GM19035 (cell line): ENCODE results near the gene SORCS2.

ENCODE experiments used
- ATAC-seq: cut with Tn5 transposase; IDR thresholded peaks from one replicate; pipeline ENCODE4 v1.9.1; 2021; ENCODE audit not compliant: unreplicated experiment

Gene SORCS2

DNA sequence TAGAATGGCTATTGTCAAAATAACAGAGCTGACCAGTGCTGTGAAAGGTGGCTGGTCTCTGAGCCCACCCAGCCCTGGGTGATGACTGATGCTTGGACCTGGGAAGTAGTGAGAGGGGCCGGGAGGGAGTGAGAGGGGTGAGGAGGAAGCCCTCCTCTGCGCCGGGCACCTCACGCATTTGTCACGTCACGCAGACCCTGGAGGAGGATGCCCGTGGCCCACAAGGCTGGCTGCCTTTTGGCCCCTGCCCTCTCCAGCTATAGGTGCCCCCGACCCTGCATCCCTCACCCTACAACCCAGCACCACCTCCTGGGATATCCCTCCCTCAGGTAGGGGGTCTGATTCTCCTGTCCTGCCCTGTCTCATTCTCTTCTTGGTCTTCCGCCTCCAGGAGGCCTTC, 539.9 kb downstream of the SORCS2 start:
- ATAC-seq: no peak

DNA sequence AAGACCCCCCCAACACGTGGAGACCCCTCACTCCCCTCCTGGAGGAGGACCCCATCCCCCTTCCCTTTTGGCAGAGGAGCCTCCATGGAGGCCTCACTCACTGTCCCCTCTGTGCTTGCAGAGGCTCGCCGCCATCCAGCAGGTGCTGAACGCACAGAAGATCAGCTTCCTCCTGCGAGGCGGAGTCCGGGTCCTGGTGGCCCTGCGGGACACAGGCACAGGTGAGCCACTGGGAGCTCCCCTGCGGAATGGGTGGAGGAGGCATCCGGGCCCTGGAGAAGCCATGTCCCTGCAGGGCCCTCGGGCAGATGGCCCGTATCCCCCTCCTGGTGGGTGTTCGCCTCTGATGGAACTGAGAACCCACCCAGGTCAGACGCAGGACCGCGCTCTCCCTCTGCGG, 540.9 kb downstream of the SORCS2 start:
- no peak for ATAC-seq

DNA sequence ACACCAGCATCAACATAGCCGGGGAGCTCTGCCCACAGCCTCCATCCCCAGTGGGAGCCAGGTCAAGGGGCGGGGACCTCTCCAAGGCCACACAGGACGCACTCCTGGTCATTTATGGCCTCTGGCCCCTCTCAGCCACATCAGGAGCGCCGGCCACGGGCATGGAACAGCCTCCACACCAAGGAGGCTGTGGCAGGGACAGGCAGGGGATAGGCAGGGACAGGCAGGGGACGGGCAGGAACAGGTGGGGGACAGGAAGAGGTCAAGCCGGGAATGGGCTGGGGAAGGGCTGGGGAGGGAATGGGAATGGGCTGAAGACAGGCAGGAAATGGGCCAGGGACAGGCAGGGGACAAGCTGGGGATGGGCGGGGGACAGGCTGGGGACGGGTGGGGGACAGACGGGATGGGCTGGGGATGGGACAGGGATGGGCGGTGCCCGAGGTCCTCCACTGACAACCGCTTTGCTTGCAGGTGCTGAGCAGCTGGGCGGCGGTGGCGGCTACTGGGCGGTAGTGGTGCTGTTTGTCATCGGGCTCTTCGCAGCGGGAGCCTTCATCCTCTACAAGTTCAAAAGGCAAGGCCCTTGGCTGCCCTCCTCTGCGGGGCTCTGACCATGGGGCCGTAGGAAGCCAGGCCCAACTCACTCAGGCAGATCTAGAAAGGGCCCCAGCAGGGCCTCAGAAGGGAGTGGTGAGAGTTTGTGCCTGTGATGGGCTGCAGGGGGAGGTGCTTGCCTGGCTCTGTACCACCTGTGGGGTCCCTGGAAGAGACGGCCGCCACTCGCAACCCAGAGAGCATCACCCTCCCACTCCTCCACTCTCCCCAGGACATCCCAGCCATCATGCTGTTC, 541.7 kb downstream of the SORCS2 start:
- ATAC-seq: no peak

DNA sequence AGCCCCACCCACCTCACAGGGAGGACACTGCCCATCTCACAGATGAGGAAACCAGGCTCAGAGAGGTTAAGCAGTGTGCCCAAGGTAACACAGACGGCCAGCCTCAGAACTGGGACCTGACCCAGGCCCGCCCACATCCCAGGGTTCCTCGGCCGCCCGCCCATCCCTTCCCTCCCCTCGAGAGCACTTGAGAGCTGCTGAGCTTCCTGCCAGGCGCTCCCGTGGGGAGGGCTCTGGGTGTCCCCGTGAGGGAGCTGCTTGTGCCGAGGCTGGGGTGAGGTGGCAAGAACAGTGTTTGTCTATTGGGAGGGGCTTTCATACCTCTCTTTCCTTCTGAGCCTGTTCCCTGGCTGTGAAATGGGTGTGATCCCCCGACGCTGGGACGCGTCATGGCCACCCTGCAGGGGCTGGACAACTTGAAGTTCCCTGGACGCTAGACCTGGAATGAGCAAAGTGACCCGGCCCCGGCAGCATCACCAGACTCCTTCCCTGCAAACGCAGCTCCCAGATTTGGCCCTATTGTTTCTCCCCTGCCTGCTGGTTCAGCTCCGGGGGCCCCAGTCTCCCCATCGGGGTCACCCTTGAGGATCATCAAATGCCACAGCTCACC, 542.4 kb downstream of the SORCS2 start:
- no peak for ATAC-seq

DNA sequence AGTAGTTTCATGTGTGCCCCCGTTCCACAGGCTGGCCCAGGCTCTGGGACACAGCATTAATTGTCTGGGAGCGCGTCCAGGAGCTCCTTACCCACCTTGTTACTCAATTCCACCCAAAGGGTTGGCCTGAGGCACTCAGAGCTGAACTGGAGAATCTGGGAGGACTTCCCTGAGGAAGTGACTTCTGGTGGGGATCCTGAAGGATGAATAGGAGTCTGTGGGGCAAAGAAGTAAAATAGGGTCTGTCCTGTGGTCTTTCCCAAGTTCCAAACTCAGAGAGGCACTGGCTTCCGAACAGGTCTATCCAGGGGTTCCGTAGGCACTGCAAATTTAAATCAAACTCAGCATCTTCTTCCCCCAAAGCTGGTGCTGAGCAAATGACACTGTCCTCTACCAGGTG, 543.1 kb downstream of the SORCS2 start:
- no peak for ATAC-seq

DNA sequence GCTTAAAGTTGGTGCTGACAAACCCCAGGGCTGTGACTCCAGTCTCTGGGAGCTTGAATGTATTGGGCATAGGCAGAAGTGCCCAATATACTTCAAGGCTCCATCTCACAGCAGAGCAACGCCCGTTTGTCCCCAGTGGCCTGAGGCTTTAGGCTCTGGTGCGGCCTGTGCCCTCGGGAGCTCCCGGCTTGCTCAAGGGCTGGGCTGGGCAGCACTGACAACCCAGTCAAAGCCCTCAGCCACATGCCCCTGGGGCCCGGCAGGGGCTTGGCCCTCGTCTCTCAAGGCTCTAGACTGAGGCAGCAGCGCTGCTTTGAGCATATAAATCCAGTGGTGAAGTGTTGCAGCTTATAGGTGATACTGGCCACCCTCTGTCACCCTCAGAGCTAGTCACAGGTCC, 543.6 kb downstream of the SORCS2 start:
- no peak for ATAC-seq

DNA sequence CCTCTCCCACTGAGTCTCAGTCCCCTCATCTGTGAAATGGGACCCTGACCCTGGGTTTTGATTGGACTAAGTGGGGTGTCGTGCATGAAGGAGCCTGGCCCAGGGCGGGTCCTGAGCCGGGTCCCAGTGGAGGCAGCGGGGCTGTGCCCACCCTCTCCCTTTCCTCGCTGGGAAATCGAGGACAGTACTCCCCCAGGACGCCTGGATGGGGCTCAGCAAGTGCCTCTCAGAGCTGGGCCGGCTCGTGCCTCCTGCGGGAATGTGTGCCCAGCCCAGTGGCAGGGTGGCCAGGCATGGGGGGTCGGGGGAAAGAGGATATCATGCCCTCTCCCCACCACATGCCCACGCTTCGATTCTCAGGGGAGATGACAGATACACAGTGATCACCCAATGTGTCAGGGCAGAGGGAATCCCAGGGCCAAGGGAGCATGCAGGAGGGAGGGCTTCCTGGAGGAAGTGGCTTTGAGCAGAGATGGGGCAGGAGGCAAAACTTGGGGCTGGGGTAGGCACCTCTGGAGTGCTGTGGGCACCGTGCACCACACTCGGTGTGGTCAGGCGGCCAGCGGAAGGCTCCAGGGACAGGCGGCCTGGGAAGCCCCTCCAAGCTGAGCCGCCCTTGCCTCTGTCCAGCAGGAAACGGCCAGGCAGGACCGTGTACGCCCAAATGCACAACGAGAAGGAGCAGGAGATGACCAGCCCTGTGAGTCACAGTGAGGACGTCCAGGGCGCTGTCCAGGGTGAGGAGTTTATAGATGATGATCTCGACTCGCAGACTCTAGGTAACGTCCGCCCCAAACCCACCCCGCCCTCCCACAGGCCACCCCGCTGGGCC, 544.3 kb downstream of the SORCS2 start:
- no peak for ATAC-seq

DNA sequence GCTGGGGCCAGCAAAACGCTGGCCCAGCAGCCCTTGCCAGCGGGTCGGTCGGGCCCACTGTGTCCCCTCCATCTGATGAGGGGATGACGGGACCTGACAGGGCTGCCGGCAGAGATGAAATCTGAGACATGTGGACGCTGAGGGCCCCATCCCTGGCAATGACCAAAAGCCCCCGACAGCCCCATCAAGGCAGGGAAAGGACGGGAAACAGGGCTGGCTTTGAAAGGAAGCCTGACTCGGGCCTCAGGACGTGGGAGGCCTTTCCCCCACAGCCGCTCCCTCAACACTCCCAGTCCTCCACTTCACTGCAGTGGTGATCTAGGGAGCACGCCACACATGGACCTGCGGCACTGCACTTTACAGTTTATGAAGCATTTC, 544.9 kb downstream of the SORCS2 start:
- ATAC-seq: no peak

DNA sequence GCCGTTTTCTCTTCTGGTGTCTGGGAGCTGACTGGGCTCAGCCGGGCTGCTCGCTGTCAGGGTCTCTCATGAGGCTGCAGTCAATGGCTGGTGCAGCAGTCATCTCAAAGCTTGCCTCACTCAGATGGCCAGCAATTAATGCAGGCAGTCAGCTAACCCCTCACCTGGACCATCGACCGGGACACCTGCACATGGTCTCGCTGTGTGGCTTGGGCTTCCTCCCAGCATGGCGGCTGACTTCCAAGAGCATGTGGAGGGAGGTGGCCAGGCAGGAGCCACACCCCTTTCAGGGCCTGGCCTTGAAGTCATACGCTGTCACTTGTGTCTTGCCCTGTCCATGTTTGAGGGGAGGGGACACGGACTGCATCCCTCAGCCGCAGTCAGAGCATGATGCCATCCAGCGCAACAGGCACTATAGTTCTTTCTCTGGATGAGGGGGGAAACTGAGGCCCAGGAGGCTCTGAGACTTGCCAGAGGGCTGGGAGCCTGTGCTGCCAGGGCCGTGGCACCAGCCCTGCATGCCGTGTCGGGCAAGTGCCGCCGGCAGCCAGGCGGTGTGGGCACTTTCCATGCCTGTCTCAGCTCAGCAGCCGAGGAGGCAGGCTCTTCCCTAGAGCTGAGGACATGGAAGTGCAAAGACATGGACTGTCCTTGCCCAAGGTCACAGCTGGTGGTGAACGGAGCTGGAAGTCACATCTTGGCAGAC, 545.6 kb downstream of the SORCS2 start:
- ATAC-seq: no peak

DNA sequence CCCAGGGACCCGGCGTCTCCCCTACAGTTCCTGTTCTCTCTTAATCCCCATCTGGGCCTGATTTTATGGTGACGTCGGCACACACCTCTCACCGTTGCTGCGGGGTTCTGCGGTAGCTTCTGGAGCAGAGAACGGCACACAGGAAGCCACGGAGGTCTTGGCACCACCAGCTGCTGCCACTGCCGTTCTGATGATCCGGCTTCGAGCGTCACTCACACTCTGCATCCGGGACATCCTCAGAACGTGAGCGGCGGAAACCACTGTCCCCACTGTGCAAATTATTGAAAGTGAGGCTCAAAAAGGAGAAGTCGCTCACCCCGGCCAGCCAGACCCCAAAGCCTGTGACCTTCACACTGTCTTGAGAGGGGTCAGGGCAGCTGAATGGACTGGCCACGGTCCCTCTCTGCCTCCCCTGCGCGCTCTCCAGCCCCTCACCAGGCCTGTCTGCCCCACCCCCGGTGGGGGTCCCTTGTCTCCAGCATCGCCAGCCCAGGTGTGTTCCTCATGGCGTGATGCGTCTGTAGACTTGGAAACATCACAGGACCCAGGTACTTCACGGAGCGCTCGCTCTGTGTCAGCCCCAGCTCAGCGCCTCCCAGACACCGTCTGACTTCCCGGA, 546.2 kb downstream of the SORCS2 start:
- no peak for ATAC-seq

DNA sequence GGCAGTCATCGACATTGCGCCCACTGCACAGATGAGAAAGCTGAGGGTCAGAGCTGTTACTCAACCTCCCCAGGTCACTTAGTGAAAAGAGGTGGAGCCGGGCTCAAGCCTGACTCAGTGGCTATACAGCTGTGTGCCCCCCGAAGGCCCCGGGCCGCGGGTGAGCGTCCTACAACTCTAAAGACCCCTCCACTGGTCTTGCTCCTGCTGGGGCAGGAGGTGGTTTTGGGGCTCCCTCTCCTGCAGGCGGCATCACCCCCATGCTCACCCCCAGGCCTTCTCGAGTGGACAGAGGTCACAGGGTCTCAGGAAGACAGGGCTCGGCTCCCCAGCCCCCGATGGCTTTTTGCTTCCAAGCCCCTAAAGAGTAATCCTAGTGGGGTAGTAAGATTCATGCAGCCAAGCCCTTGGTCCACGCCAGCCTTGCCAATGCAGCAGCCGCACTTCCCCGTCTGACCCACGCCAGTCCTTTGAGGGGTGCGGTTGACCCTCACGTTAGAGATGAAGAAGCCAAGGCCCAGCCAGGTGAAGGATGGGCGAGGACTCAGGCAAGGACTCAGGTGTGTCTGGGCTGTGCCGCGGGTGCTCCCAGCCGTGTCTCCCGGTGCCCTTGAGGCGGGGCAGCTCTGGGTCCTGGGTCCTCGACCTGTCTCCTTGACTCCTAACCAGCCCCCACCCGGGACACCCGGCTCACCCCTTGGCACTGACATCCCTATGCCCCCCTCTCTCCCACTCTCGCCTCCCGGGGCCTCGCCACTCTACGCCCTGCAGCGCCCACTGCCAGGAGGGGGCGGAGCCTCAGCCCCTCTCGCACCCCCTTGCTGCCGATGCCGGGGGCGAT, 547.0 kb downstream of the SORCS2 start:
- no peak for ATAC-seq

DNA sequence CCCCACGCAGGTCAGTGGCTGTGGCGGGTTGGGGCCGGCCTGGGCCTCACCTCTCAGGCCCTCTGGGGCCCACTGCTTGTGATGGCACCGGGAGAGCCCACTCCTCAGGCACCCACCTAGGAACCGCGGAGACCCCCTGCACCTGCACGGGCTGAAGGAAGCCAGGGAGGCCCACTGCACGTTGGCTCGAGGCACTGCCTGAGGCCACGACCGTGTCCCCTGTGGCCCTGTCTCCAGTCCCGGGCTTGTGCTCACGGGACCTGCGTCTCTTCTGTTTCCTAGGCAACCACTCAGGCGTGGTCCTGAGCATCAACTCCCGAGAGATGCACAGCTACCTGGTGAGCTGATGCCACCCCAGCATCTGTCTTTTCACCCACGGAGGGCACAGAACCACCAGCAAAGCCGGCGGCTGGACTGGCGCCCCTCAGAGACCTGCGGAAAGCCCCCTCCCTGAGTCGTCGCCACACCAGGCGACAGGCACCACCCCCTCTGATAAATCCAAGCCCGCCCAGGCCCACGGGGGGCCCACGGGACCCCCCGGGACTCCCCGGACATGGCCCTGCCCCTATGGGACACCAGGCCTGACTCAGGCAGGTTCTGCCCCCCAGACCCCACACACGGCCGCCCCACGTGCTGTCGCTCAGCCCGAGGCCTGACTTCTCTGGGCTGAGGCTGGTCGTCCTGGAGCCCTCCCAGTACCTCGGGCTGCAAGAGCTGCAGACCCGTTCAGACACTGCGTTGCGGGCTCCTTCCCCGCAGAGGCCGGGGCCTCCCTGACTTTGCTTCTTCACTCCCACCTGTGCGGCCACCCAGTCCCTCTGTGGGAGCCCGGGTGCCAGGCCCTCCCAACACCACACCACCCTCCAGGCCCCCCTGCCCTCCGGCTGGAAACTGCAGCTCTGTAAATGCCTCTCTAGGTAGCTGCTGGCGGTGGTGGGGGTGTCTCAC, 547.9 kb downstream of the SORCS2 start:
- no peak for ATAC-seq

DNA sequence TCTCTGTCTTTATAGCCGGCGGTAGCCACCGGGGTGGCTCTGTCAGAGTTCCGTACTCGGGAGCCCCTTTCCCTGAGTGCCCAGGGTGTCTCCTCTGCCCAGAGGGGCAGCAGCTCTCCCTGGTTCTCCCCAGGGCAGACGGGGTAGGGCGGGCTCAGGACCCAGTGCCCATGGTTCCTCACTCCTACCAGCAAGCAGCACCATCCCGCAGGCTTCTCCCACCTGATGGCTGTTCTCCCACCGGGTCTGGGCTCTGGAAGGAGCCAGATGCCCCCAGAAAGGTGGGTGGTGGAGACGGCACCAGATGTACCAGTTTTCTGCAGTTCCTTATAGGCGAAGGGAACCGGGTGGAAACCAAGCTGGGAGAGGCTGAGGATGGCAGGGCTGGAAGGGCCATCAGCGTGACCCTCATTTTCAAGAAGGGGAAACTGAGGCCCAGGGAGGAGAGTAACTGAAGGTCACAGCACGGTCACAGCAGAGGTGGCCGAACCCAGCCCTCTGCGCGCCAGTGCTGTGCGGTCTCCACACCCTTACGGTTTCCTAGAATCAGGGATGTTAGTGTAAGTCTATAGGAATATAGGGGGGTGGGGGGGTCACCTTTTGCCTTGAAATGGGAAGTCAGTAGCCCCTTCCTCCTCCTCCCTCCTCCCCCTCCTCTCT, 548.7 kb downstream of the SORCS2 start:
- ATAC-seq: no peak

DNA sequence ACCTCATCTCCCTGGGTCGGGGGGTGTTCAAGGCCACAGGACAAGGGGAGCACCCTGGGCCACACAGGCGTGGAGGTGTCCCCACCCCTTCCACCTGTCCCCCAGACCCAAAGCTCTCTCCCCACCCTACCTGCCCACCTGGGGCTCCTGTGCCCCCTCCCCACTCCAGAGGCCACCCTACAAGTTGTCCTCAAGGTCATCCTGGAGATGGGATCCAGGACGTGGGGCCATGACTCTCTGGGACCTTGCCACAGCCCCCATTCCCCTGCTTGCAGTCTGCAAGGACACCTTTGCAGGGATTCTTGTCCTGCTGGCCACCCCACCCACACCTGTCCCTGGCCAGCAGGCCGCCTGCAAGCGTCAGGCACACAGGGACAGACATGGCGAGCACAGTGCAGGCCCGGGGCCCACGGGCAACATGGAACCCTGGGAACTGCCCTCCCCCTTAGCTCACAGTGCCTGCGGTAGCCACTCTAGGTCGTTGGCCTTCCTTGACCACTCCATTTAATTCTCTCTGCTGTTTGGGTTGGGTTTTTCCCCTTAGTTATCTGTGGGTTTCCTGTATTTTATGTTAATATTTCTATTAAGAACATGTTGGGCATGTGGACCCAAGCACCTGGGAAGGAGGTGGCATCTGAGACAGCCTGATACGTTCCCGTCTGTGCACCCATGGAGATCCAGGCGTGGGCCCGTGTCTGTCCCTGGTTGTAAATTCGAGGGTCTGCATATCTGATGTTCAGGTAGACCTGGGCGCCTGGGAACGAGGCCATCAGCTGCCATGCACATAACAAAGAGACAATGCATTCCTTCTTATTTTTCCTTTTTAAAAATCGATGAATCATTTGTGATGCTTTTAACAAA, 549.8 kb downstream of the SORCS2 start:
- no peak for ATAC-seq

DNA sequence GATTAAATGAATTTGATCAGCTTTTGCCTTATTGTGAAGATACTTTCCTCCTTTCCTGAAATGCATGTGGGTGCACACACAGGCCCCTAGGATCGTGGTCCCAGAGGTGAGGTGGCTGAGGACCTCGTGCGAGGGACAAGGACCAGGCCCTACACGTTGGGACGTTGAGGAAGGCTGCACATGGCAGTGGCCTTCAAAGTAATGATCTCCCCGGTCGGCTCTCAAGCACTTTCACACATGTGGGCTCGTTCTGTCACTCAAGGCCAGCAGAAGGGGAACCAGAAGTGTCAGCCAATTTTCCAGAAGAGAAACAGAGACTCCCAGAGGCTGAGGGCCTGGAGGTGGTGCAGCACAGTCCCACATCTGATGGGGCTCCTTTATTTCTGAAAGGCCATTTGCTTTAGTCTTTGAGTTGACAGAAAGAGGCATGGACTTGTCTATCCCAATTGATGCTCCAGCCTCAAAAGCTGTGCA, 550.5 kb downstream of the SORCS2 start:
- no peak for ATAC-seq

DNA sequence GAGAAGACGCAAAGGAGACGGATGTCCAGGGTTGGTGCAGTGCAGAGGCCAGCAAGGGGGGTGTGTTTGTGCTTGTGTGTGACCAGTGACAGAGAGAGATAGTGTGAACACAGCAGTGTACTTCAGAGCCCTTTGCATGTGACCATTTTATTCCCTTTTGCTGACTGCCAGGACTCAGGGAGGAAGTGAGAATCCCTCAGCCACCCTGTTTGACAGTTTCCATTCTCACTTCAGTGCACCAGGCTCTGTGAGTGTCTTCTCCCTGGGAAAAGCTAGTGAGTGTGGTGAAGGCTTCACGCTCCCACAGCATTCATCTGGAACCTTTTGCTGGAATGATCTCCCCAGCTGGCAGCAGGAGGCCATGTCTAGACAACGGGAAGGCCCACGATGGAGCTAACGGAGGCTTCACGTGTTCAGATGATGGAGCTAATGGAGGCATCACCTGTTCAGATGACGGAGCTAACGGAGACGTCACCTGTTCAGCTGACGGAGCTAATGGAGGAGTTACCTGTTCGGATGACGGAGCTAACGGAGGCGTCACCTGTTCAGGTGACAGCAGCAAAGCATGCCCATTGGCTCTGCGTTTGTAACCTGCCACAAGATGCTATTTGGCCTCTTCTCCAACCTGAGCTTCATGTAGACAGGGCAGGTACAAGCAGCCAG, 551.9 kb downstream of the SORCS2 start:
- ATAC-seq: no peak
